Activated CD8-positive, alpha-beta memory T cell treated with anti-CD3 and anti-CD28 coated beads, Interleukin-2, amount 50 U/mL, for 1 hour (primary cell): Measurements from ENCODE around the gene GMDS.

Experiments
- DNase-seq: peaks from one replicate; pipeline ENCODE4 v3.0.0-alpha.2; 2020; ENCODE audit errors: extremely low read depth

GMDS gene

GRCh38 chr6:2205396-2205795 is 40.0 kb downstream of the GMDS start:
- no peak for DNase-seq

DNA sequence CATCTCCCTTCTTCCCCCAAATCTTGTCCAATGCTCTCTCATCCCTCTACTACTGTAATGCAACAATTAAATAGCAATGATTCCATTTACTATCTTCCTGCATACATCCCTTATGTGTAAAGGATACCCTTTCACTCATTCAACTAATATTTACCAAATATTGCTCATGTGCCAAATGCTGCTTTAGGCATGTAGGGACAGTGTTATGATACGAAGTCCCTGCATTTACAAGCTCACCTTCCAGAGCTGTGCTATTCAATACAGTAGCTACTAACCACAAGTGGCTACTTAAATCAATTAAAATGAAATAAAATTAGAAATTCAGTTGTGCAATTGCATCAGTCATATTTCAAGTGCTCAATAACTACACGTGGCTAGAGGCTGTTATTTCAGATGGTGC is 41.1 kb downstream of the GMDS start:
- no peak for DNase-seq

- DNase-seq = no peak
These were observed 42.1 kb downstream of the GMDS start for GRCh38 chr6:2203264-2203663.

- DNase-seq = no peak
These were observed 47.4 kb downstream of the GMDS start for GRCh38 chr6:2197984-2198383.

GRCh38 chr6:2197177-2197671 is 48.2 kb downstream of the GMDS start:
- no peak for DNase-seq

- DNase-seq = peak; percentile 5
These were observed 49.2 kb downstream of the GMDS start for GRCh38 chr6:2196079-2196679.

DNA sequence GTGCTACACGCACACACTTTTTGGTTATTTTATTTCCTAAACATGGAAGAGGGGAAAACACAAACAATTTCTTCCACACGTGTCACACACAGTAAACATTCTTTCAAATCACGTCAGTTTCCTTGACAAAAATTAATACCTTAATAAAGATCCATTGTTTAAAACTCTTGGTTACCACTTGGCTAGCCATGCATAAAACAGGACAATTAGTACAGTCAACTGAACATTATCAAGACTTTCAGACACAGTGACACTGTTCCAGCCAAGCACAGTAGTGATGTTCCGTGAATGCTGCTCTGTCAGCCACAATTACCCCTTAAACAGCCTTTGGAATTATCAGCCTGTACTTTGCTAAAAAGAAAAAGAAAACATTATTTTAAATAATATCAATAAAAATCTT is 50.8 kb downstream of the GMDS start:
- DNase-seq = no peak

- no peak for DNase-seq
These were observed 51.5 kb downstream of the GMDS start for GRCh38 chr6:2193931-2194330.

DNA sequence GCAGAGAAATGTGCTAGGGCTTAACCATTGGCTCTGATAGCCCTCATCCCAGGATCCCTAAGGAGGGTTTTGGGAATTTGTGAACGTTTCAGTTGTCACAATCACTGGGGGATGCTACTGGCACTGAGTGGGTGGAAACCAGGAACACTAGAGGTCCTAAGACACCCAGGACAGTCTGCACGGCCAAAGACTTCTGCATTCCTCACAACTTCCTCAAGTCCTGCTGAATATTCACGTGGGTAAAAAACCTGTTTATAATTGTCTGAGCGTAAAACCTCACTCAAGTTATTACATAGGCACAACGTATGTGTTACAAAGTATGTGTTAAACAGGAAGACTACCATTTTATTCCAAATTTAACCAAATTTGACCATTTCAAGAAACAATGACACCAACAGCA is 52.4 kb downstream of the GMDS start:
- DNase-seq = no peak

GRCh38 chr6:2191390-2191740 is 54.0 kb downstream of the GMDS start:
- no peak for DNase-seq

- no peak for DNase-seq
These were observed 54.6 kb downstream of the GMDS start for GRCh38 chr6:2190661-2191389.

DNA sequence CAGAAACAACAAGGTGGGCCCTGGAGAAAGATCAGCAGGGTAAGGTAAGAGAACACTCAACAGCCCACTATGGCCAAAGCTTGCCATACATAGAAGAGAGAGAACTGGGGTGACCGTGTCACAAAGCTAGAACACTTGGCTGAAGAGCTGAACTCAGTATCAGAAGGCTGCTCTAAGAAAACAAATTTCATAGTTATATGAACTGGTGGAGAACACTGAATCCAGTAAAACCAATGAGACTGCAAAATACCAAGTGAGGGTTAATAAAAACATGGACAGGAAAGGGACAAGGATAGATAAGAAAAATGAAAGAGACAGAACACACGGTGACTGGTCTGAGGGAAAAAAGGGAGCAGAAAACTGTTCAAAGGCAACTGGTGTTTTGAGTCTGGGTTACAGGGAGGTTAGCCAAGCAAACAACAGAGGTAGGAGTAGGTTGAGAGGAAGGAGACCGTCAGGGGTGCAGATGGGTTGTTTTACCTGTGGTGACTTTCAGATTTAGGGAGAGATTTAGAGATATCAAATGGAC is 56.5 kb downstream of the GMDS start:
- no peak for DNase-seq

DNA sequence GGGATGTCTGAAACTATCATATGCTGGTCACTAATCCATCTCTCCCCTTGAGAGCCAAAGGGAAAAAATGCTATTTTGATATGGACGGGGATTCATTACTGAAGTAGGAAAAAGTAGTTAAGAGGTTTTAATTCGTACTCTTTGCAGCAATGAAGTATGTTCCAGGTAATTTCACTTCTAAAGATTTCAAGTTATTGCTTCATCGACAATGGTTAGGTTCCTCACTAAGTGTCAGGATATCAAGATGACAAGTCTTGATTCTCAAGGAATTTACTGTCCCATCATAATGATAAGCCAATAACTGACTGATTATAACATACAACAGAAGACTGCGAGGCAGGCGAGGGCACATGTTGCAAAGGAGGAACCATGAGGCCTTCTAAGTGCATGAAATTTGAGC is 57.0 kb downstream of the GMDS start:
- DNase-seq = no peak

DNA sequence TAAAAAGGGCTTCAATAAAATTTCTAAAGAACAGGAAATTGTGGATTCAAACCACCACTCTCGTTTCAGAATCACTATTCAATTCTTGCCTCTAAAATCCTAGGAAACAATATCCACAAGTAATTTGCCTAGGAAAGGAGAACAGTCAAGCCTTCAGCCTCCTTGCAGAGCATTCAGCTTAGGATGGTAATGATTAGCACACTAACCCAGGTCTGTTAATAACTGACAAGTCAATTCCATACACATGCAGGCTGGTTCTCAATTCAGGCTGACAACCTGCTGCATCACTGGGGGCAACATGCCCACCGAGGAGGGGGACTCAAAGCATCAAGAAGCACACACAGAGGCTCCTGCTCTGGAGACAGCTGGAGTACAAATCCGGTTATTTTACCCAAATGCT is 57.6 kb downstream of the GMDS start:
- DNase-seq = no peak

- DNase-seq = no peak
These were observed 58.9 kb downstream of the GMDS start for GRCh38 chr6:2186516-2186915.

GRCh38 chr6:2185466-2185865 is 59.9 kb downstream of the GMDS start:
- no peak for DNase-seq

GRCh38 chr6:2184700-2185455 is 60.5 kb downstream of the GMDS start:
- no peak for DNase-seq

GRCh38 chr6:2183752-2184151 is 61.7 kb downstream of the GMDS start:
- DNase-seq = no peak

GRCh38 chr6:2183246-2183645 is 62.2 kb downstream of the GMDS start:
- DNase-seq = no peak

DNA sequence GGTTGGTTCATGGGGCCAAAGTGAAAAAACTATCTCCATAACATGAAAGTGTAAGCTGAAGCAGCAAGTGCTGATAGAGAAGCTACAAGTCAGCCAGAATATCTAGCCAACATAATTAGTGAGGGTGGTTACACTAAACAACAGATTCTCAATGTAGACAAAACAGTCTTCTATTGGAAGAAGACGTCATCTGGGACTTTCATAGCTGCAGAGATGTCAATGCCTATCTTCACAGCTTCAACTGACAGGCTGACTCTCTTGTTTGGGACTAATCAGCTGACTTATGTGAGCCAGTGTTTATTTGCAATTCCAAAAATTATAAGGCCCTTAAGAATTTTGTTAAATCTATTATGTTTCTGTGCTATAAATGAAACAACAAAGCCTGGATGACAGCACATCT is 63.2 kb downstream of the GMDS start:
- no peak for DNase-seq

DNA sequence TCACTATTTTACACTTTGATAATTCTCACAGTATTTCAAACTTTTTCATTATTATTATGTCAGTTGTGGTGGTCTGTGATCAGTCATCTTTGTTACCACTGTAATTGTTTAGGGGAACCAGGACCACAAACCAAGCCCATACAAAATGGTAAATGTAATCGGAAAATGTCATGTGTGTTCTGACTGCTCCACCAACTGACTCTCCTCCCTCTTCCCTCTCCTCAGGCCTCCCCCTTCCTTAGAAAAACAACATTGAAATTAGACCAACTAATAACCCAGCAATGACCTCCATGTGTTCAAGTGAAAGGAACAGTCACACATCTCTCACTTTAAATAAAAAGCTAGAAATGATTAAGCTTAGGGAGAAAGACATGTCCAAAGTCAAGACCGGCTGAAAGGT is 63.8 kb downstream of the GMDS start:
- no peak for DNase-seq

DNA sequence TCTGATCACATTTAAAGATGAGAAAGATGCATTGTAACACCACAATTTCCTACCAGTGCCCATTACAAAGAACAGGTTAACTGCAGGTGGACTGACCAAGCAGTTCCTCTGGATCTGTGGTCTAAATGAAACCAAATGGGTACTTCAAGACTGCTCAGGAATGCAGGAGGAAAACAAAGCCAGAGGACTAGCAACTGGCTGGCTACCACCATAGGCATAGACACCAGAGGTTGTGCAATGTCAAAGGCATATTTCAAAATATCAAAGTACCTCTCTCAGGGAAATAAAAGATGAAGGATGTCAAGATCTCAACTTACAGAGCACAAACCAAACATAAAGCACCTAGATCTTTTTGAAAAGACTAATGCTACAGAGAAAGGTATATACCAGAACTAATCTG is 65.5 kb downstream of the GMDS start:
- no peak for DNase-seq

DNA sequence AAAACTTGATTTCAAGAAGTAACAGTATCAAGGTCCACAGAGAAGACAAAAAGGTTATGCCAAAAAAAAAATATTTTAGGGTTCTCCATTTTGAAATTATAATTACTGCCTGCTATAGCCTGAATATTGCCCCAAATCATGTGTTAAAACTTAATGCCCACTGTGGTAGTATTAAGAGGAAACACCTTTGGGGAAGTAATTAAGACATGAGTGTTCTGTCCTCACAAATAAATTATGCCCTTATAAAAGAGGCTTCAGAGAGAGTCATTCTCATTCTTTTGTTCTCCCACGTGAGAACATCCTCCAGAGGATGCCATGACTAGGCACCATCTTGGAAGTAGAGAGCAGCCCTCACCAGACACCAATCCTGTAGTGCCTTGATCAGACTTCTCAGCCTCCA is 66.2 kb downstream of the GMDS start:
- no peak for DNase-seq
